Tongue (tissue), 2 donors: ENCODE data around the gene C3orf85. TPM values are rescaled to one million over a fixed set of nuclear protein-coding genes. Genes with fewer than 3 reads are reported as not detected.
"Not testable (repeated sequence)": the region's sequence is repeated elsewhere in the genome, so short reads cannot be mapped to it uniquely, and the experiment has no call there.

ENCODE experiments used
- DNase-seq: peaks from one replicate; pipeline ENCODE4 v3.0.0-alpha.2; 2015
- total RNA-seq: library from RNA; depleted of rRNA; stranded (reverse); fragments of >200 nt; gene quantifications from one replicate; pipeline ENCODE4 v1.2.3, GENCODE V29; 2014

C3orf85 gene
- total RNA-seq: not detected

DNA sequence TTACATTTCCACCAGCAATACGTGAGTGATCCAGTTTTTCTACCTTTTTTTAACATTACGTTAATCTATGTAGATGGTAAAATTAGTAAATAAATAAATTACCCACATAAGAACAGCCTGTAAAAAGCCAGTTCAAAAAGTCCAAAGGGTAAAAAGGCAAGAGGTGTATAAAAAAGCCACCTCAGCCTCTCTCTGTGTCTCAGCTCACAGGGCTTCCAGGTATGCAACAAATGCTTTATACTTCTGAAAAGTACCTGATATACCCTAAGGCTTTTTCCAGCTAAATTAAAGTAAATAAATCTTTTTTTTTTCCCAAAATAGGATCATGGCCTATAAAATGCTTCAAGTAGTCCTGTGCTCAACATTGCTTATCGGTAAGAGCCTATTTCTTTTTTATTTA is at the start of gene C3orf85:
Gene C3orf85, plus strand, starts transcription at position 197 of the 400 bp plus-strand sequence. Its CDS starts 129 bp downstream, at position 326.
- DNase-seq: no peak

DNA sequence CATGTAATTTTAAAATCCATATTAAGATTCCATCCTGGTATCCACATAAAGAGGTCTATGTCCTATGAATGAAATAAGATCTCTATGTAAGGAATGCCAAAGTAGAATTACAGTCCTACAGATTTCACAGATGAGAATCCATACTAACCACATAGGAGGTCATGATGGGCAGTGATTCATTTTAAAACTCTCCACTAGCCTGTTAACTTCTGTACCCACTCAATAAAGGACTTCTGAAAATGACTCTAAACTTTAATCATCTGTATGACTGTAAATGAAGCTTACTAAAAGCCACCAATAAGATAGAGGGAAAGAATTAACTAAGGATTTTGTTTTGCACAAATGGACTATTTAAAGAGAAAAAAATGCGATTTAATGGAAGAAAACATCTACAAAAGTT is 47.3 kb upstream of the C3orf85 start:
- DNase-seq: no peak

DNA sequence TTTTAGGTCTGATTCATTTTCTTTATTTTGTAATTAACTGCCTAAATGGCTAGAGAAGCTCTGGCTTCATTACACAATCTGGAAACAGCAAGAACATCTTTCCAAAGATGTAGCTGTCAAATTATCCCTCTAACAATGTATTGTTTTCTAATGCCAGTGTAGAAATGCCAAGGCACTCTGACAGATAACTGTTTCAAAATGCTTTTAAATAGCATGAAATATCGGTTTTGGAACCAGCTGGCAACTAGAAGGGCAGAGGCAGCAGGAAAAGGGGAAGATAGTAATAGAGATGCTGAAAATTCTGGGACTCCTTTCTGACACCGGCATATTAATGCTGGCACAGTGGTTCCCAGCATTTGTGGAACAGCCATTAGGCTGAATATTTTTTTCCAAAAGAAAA is 44.7 kb upstream of the C3orf85 start:
- no peak for DNase-seq

GRCh38 chr3:109093561-109093960 is 43.0 kb upstream of the C3orf85 start:
- DNase-seq: no peak

GRCh38 chr3:109095166-109095565 is 41.4 kb upstream of the C3orf85 start:
- DNase-seq: no peak

- DNase-seq: no peak
Measured at GRCh38 chr3:109098079-109098644, 38.4 kb upstream of the C3orf85 start.

DNA sequence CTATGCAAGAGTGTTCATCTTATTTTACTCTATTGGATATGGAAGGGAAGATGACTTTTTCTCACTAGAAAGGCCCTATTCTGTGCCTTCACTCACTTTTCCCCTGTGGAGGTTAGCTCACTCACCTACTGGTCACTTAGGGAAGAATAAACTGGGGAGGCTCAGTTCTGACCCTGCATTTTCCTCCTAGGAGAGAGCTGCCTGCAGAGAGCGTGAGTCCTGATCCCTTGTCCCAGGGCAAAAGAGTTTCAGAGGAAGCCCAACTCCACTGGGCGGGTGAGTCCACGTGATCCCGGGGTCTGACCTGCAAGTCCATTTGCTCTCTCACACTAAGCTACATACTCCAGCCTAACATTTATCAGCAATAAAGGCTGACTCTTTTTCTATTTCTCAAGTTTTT is 26.9 kb upstream of the C3orf85 start:
- no peak for DNase-seq

GRCh38 chr3:109112946-109113760 is 23.4 kb upstream of the C3orf85 start:
- DNase-seq: no peak

GRCh38 chr3:109114746-109115145 is 21.8 kb upstream of the C3orf85 start:
- no peak for DNase-seq

DNA sequence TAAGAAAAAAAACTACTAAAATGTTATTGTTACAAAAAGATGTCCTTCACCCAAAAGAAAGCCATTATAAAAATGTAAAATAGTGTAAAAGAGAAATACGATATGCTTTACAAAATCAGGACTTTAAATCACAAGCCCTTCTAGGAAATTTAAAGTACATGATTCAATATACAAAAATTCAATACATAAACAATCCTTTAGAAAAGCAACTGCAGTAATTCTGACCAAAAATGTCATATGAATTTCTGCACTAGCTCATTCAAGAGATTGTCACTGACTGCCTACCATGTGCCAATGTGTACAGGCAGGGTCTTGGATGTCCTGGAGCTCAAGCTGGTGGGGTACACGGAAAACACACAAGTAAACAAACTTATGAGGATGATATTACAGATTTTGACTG is 21.1 kb upstream of the C3orf85 start:
- DNase-seq: no peak

GRCh38 chr3:109116031-109116430 is 20.5 kb upstream of the C3orf85 start:
- no peak for DNase-seq

- no peak for DNase-seq
Measured at GRCh38 chr3:109117939-109118338, 18.6 kb upstream of the C3orf85 start, which contains the start of gene MORC1. Gene MORC1 (minus strand): TSS chr3:109118134. CDS start chr3:109118059, 75 bp downstream.

DNA sequence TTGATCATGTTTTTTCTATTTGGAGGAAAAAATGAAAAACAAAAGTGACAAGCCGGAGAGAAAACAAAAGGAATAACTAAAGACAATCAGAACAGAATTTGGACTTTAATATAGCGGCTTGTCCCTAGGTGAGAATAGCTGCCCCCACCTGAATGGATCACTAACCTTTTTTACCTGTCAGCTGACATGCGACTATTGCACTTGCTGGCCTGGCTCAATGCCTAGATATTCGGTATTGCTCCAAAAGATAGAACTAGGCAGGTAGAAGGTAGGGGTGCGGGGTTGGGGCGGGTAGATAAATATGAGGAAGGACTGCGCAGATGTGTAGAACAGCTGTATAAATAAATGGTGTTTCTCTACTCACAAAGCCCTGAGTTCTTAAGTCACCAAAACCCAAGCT is 17.9 kb upstream of the C3orf85 start:
- DNase-seq: no peak

DNA sequence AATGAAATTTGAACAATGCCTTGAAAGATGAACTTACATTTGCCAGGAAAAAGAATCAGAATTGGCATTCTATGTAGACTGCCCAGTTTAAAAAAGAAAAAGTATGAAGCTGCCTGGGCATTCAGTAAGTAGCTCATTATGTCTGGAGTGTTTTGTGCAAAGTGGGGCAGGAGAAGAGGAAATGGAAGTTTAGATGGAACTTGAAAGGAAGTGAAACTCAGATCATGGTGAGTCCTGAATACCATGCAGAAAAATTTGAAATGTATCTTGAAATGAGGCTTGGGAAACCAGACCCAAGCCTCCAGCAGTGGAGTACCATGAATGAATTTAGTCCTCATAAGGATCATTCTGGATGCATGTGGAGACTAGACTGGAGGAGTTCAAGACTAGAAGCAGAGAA is 13.8 kb upstream of the C3orf85 start:
- no peak for DNase-seq

DNA sequence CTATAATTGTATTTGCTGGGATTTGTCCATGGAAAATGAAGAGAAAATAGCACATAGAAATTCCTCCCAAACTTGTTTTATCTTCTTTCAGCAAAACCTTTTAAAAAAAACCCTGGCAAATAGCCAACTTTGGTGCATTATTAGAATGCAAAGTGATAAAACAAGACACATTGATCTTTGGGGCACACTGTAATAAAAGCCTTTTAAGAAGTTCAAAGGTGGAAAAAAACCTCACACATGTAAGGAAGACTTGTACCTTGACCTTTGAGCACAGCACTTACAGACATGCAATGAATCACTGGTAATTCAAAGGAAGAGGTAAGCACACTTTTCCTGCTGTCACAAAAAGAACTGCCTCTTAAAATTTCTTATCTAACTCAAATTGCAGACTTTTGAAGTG is 10.6 kb upstream of the C3orf85 start:
- no peak for DNase-seq

GRCh38 chr3:109127553-109127952 is 9.0 kb upstream of the C3orf85 start:
- no peak for DNase-seq

GRCh38 chr3:109131276-109131675 is 5.2 kb upstream of the C3orf85 start:
- no peak for DNase-seq

- no peak for DNase-seq
Measured at GRCh38 chr3:109132801-109133473, 3.6 kb upstream of the C3orf85 start.

- not testable (repeated sequence) for DNase-seq
Measured at GRCh38 chr3:109133474-109133816, 3.1 kb upstream of the C3orf85 start.

- DNase-seq: no peak
Measured at GRCh38 chr3:109137761-109138160, 1.2 kb downstream of the C3orf85 start.

DNA sequence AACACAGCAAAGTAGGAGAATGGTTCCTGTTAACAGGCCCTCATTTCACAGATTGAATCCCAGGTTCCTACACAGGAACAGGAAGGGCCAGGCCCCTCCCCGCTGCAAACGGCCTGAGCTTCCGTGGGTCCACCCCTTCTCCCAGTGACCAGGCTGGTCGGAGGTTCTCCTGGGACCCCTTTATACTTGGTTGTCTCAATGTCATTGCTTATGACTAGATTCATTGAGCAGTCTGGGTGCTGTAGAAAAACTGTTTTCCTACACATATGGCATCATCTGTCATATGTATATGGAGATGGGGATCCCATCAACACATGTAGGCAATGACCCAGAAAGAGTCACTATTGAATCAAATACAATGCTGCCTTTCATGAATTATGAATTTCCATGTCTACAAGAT is 3.8 kb downstream of the C3orf85 start:
- DNase-seq: no peak

- DNase-seq: no peak
Measured at GRCh38 chr3:109143646-109144045, 7.1 kb downstream of the C3orf85 start.

- DNase-seq: no peak
Measured at GRCh38 chr3:109149078-109149477, 12.6 kb downstream of the C3orf85 start.

DNA sequence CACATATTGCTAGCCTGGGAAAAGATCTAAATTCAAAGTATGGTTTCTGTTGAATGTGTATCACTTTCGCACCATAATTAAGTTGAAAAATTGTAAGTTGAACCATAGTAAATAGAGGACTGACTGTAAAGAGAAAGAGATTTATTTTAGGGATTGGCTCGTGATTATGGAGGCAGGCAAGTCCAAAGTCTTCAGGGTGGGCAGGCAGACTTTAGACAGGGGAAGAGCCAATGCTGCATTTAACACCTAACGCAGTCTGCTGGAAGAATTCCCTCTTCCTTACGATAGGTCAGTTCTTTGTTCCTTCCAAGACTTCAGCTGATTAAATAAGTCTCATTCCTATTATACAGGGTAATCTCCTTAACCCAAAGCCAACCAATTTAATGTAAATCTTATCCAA is 15.8 kb downstream of the C3orf85 start:
- no peak for DNase-seq
